ENCODE data around the gene TMCC2.
A peak's percentile ranks its signal among the peaks of the same experiment; 100 is the strongest.

Gene TMCC2

DNA sequence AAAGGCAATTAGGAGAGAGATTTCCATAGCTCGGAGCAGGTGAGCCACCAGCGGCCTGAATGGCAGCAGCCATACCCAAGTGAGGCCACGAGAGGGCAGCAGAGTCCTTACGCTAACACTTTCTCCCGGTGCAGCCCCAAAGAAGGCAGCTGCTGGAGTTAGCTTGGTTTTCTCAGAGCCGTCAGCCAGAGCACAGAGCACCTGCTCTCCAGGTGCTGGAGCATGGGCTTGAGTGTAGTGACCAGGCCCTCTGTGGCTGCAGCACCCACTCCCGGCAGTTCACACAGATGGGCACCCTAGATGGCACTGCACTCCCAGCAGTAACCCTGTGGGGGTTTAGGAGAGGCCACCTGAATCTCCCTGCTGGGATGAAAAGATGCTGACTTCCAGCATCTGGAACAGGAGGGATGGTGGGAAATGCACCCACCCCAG lies 45.8 kb downstream of the TMCC2 start:
- peak in 1 of 2 experiments; percentile 77 for DNase-seq (ENCODE audit: low read depth in 1 of 2, low spot score in 1 of 2)
- no peak overlapping the region for H3K4me3 ChIP-seq (replicated peaks; ENCODE audit: insufficient read depth, low read length)
- TF ChIP-seq, protein P1, sequence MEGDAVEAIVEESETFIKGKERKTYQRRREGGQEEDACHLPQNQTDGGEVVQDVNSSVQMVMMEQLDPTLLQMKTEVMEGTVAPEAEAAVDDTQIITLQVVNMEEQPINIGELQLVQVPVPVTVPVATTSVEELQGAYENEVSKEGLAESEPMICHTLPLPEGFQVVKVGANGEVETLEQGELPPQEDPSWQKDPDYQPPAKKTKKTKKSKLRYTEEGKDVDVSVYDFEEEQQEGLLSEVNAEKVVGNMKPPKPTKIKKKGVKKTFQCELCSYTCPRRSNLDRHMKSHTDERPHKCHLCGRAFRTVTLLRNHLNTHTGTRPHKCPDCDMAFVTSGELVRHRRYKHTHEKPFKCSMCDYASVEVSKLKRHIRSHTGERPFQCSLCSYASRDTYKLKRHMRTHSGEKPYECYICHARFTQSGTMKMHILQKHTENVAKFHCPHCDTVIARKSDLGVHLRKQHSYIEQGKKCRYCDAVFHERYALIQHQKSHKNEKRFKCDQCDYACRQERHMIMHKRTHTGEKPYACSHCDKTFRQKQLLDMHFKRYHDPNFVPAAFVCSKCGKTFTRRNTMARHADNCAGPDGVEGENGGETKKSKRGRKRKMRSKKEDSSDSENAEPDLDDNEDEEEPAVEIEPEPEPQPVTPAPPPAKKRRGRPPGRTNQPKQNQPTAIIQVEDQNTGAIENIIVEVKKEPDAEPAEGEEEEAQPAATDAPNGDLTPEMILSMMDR (IDR thresholded peaks at IDR 0.05; ENCODE audit: insufficient read depth, low read length): peak; percentile 95
- no peak for TF ChIP-seq SPI1 (IDR thresholded peaks at IDR 0.05; ENCODE audit: borderline replicate concordance, low read depth)
- H3K27me3 ChIP-seq (ENCODE audit: insufficient read depth, poor library complexity, severe bottlenecking): peaks cover 3% of the 10 kb centered on the region
- no peak overlapping the region for H3K27ac ChIP-seq (replicated peaks)

DNA sequence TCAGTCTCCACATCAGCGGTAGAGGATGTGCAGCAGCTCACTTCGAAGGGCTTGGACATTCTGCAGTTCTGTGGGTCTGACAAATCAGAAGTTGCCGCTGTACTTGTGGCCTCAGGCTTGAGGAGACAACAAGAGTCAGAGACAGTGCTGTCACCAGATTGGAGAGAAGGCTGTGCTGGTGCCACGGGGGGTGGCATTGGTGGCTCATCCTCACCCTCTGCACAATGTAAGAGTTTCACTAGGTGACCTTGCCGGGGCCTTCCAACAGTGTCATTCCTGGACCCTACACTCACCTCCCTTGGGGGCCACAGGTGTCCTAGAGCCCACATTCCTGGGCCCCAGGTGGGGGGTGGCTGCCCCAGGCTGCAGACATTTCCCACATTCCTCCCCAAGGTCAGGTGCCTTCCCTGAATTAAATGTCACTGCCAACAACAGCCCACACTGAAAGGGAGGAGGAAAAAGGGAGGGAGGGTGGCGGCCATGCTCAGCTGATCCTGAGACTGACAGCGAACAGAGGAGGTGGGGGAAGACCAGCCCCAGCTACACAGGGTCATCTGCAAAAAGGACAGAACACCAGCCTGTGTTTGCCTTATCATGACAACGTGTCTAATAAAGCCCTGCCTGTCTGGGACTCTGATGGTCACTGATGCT lies 46.4 kb downstream of the TMCC2 start:
- peaks cover 3% of the 10 kb centered on the region for H3K27me3 ChIP-seq (ENCODE audit: insufficient read depth, poor library complexity, severe bottlenecking)
- no peak for DNase-seq (ENCODE audit: low read depth in 1 of 2, low spot score in 1 of 2)
- TF ChIP-seq, protein P2, sequence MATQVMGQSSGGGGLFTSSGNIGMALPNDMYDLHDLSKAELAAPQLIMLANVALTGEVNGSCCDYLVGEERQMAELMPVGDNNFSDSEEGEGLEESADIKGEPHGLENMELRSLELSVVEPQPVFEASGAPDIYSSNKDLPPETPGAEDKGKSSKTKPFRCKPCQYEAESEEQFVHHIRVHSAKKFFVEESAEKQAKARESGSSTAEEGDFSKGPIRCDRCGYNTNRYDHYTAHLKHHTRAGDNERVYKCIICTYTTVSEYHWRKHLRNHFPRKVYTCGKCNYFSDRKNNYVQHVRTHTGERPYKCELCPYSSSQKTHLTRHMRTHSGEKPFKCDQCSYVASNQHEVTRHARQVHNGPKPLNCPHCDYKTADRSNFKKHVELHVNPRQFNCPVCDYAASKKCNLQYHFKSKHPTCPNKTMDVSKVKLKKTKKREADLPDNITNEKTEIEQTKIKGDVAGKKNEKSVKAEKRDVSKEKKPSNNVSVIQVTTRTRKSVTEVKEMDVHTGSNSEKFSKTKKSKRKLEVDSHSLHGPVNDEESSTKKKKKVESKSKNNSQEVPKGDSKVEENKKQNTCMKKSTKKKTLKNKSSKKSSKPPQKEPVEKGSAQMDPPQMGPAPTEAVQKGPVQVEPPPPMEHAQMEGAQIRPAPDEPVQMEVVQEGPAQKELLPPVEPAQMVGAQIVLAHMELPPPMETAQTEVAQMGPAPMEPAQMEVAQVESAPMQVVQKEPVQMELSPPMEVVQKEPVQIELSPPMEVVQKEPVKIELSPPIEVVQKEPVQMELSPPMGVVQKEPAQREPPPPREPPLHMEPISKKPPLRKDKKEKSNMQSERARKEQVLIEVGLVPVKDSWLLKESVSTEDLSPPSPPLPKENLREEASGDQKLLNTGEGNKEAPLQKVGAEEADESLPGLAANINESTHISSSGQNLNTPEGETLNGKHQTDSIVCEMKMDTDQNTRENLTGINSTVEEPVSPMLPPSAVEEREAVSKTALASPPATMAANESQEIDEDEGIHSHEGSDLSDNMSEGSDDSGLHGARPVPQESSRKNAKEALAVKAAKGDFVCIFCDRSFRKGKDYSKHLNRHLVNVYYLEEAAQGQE (IDR thresholded peaks at IDR 0.05; ENCODE audit: insufficient replicate concordance, low read depth): no peak
- TF ChIP-seq GABPA (IDR thresholded peaks at IDR 0.05; ENCODE audit: low read depth): no peak
- no peak for TF ChIP-seq POLR2AphosphoS5 (IDR thresholded peaks at IDR 0.05; ENCODE audit: low read depth)
- TF ChIP-seq, protein P1 (IDR thresholded peaks at IDR 0.05; ENCODE audit: insufficient read depth, low read length): no peak
- TF ChIP-seq SPI1 (IDR thresholded peaks at IDR 0.05; ENCODE audit: borderline replicate concordance, low read depth): no peak
- no peak overlapping the region for H3K27ac ChIP-seq (replicated peaks)
- H3K4me3 ChIP-seq (replicated peaks; ENCODE audit: insufficient read depth, low read length): no peak overlapping the region

DNA sequence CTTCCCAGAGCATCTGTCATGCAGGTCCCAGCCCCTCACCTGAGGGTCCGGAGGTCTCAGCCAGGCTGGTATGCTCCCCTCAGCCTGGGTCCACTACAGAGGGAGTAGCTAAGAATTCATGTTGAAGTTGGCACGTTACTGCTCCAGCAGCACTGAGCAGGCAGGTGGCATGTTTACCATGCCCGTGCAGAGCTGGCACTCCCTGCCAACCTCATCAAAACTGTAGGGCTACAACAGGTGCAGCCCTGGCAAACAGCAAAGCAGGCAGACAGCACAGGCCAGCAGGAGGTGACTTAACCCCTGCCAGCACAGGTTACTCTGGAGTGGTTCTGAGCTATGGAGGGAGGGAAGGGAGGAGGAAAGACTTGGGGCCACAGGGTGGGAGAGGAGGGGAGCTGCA lies 47.4 kb downstream of the TMCC2 start:
- DNase-seq (ENCODE audit: low read depth in 1 of 2, low spot score in 1 of 2): no peak
- H3K27ac ChIP-seq (replicated peaks): no peak overlapping the region

More for the DNA sequence above, 47.4 kb downstream of the TMCC2 start:
- H3K27me3 ChIP-seq (ENCODE audit: insufficient read depth, poor library complexity, severe bottlenecking): peaks cover 3% of the 10 kb centered on the region
- no peak for TF ChIP-seq SPI1 (IDR thresholded peaks at IDR 0.05; ENCODE audit: borderline replicate concordance, low read depth)
- TF ChIP-seq, protein P2 (IDR thresholded peaks at IDR 0.05; ENCODE audit: insufficient replicate concordance, low read depth): no peak
- TF ChIP-seq GABPA (IDR thresholded peaks at IDR 0.05; ENCODE audit: low read depth): no peak
- TF ChIP-seq POLR2AphosphoS5 (IDR thresholded peaks at IDR 0.05; ENCODE audit: low read depth): no peak
- TF ChIP-seq, protein P1 (IDR thresholded peaks at IDR 0.05; ENCODE audit: insufficient read depth, low read length): no peak
- no peak overlapping the region for H3K4me3 ChIP-seq (replicated peaks; ENCODE audit: insufficient read depth, low read length)

All from HL-60 (cell line).